GM23338 (cell line): ENCODE measurements around the gene APC. TPM values are rescaled to one million over a fixed set of nuclear protein-coding genes. Genes with fewer than 3 reads are reported as not detected.

Experiments
- ATAC-seq: fragments of 200-7000 bp; cut with Tn5 transposase; 3 replicates; pipeline ENCODE4 v1.9.1; 2020
- DNase-seq: peaks from one replicate; pipeline ENCODE4 v3.0.0-alpha.2; 2015; ENCODE audit warnings: low spot score
- H2AFZ ChIP-seq: fragments of 200-600 bp; sonication (generic); 2 replicates; pipeline ENCODE4 v1.8.0; 2016; ENCODE audit warnings: antibody characterized with exemption, mild to moderate bottlenecking, moderate library complexity
- H3F3A ChIP-seq: fragments of 200-600 bp; sonication (generic); replicated peaks from 2 replicates; pipeline ENCODE4 v1.8.0; 2017; ENCODE audit warnings: antibody characterized with exemption, mixed run types, low read depth
- H3K27ac ChIP-seq: fragments of 200-600 bp; sonication (generic); 2 replicates; pipeline ENCODE4 v1.6.1; 2016; ENCODE audit warnings: low read depth
- H3K27me3 ChIP-seq: fragments of 200-600 bp; sonication (generic); 2 replicates; pipeline ENCODE4 v1.8.0; 2016; ENCODE audit warnings: mild to moderate bottlenecking, mixed run types, moderate library complexity; ENCODE audit not compliant: insufficient read depth
- H3K36me3 ChIP-seq: fragments of 200-600 bp; sonication (generic); 2 replicates; pipeline ENCODE4 v1.8.0; 2016; ENCODE audit warnings: mild to moderate bottlenecking; ENCODE audit not compliant: insufficient read depth
- H3K4me1 ChIP-seq: fragments of 200-600 bp; sonication (generic); 2 replicates; pipeline ENCODE4 v1.8.0; 2016; ENCODE audit warnings: mild to moderate bottlenecking, moderate library complexity; ENCODE audit not compliant: insufficient read depth
- H3K4me2 ChIP-seq: fragments of 200-600 bp; sonication (generic); 2 replicates; pipeline ENCODE4 v1.7.1; 2017; ENCODE audit warnings: mixed run types
- H3K4me3 ChIP-seq: fragments of 200-600 bp; sonication (generic); 2 replicates; pipeline ENCODE4 v1.6.1; 2016; ENCODE audit warnings: mixed run types
- H3K79me2 ChIP-seq: fragments of 200-600 bp; sonication (generic); replicated peaks from 2 replicates; pipeline ENCODE4 v1.8.0; 2017; ENCODE audit warnings: mild to moderate bottlenecking; ENCODE audit not compliant: insufficient read depth
- H3K9me2 ChIP-seq: fragments of 200-600 bp; sonication (generic); 2 replicates; pipeline ENCODE4 v1.8.0; 2017; ENCODE audit not compliant: insufficient read depth
- H4K20me1 ChIP-seq: fragments of 200-600 bp; sonication (generic); replicated peaks from 2 replicates; pipeline ENCODE4 v1.8.0; 2017; ENCODE audit warnings: mild to moderate bottlenecking; ENCODE audit not compliant: insufficient read depth
- H3K27ac Mint-ChIP-seq: 2 replicates; pipeline ENCODE4 v1.8.0; 2020; ENCODE audit warnings: inconsistent platforms, mild to moderate bottlenecking, moderate library complexity, mixed read lengths
- H3K27me3 Mint-ChIP-seq: 3 replicates; pipeline ENCODE4 v1.8.0; 2022; ENCODE audit warnings: low read depth, mild to moderate bottlenecking, moderate library complexity, mixed read lengths, inconsistent platforms; ENCODE audit not compliant: insufficient read depth, poor library complexity
- H3K36me3 Mint-ChIP-seq: 3 replicates; pipeline ENCODE4 v1.8.0; 2021; ENCODE audit warnings: low read depth, mild to moderate bottlenecking, inconsistent platforms, moderate library complexity, mixed read lengths
- H3K4me1 Mint-ChIP-seq: 3 replicates; pipeline ENCODE4 v1.8.0; 2020; ENCODE audit warnings: mild to moderate bottlenecking, inconsistent platforms, mixed read lengths
- H3K4me3 Mint-ChIP-seq: 3 replicates; pipeline ENCODE4 v1.8.0; 2021; ENCODE audit warnings: moderate library complexity, mild to moderate bottlenecking, inconsistent platforms, mixed read lengths
- H3K9me3 Mint-ChIP-seq: 3 replicates; pipeline ENCODE4 v1.8.0; 2020; ENCODE audit warnings: moderate library complexity, mild to moderate bottlenecking, inconsistent platforms, mixed read lengths
- CREB1 ChIP-seq: fragments of 250-450 bp; sonication (Bioruptor Pico); IDR thresholded peaks from 2 replicates; pipeline ENCODE4 v1.5.0; 2020; ENCODE audit warnings: low read depth, mild to moderate bottlenecking, moderate library complexity
- ETS1 ChIP-seq: IDR thresholded peaks from 2 replicates; pipeline ENCODE4 v1.6.1; 2016; ENCODE audit warnings: antibody characterized with exemption
- EZH2 ChIP-seq: fragments of 200-600 bp; sonication (generic); IDR thresholded peaks from one replicate; pipeline ENCODE4 v1.8.0; 2017; ENCODE audit warnings: antibody characterized with exemption, mild to moderate bottlenecking, low read depth; ENCODE audit not compliant: unreplicated experiment
- EZH2phosphoT487 ChIP-seq: fragments of 200-600 bp; sonication (generic); IDR thresholded peaks from one replicate; pipeline ENCODE4 v1.8.1; 2018; ENCODE audit warnings: antibody characterized with exemption; ENCODE audit not compliant: unreplicated experiment
- JUNB ChIP-seq: IDR thresholded peaks from one replicate; pipeline ENCODE4 v1.6.1; 2016; ENCODE audit warnings: antibody characterized with exemption; ENCODE audit not compliant: unreplicated experiment
- NANOG ChIP-seq: IDR thresholded peaks from 2 replicates; pipeline ENCODE4 v1.6.1; 2016; ENCODE audit warnings: antibody characterized with exemption, borderline replicate concordance
- POLR2AphosphoS5 ChIP-seq: IDR thresholded peaks from 2 replicates; pipeline ENCODE4 v1.6.1; 2016; ENCODE audit warnings: antibody characterized with exemption, low read depth
- STAT1 ChIP-seq: IDR thresholded peaks from one replicate; pipeline ENCODE4 v1.6.1; 2016; ENCODE audit warnings: antibody characterized with exemption; ENCODE audit not compliant: unreplicated experiment
- ZNF114 ChIP-seq: fragments of 250-450 bp; sonication (Bioruptor Pico); IDR thresholded peaks from 2 replicates; pipeline ENCODE4 v1.5.0; 2020; ENCODE audit warnings: mild to moderate bottlenecking, moderate library complexity
- ZNF331 ChIP-seq: fragments of 250-450 bp; sonication (Bioruptor Pico); IDR thresholded peaks from 2 replicates; pipeline ENCODE4 v1.5.0; 2020; ENCODE audit warnings: low read depth, mild to moderate bottlenecking, moderate library complexity
- polyA plus RNA-seq: library from polyadenylated mRNA; unstranded; fragments of >200 nt; fragmentation: Nextera tagmentation; extraction: Ambion mirVana; gene quantifications from 2 replicates; pipeline ENCODE4 v1.2.1, GENCODE V29; 2016
- total RNA-seq: library from RNA; depleted of rRNA; stranded (reverse); fragments of >200 nt; shearing (Covaris generic); gene quantifications from 2 replicates; pipeline ENCODE4 v1.2.3, GENCODE V29; 2014
- TF ChIP-seq, protein P1 (sequence below): fragments of 250-450 bp; sonication (Bioruptor Pico); IDR thresholded peaks from 2 replicates; pipeline ENCODE4 v1.5.0; 2020; ENCODE audit warnings: mild to moderate bottlenecking, moderate library complexity
- TF ChIP-seq, protein P2 (sequence below), 2 experiments: fragments of 200-600 bp in 1 of 2; sonication (generic) in 1 of 2; conservative IDR thresholded peaks; 2 replicates each; pipeline versions ENCODE4 v1.5.1 to v1.6.1; 2016 to 2017; ENCODE audit warnings: antibody characterized with exemption in 2 of 2, low read depth in 2 of 2, mild to moderate bottlenecking in 2 of 2, moderate library complexity in 1 of 2
- TF ChIP-seq, protein P3 (sequence below): IDR thresholded peaks from one replicate; pipeline ENCODE4 v1.6.1; 2018; ENCODE audit warnings: antibody characterized with exemption; ENCODE audit not compliant: unreplicated experiment

Gene APC
- total and polyA plus RNA-seq, 2 experiments from 2014 or later, result 42.4 to 62.9 TPM

- DNase-seq (no peak), ATAC-seq (no peak)
- Histone ChIP-seq H3F3A (no peaks in the 10 kb centered on the region), H2AFZ (no peak overlapping the region), H3K27me3 (no peaks in the 10 kb centered on the region), H3K4me3 (no peak overlapping the region), H3K4me1 (peaks cover 22% of the 10 kb centered on the region), H3K4me2 (no peak overlapping the region), H3K36me3 (0 out of 2 replicates have a peak, but pooled peaks cover 10% of the 10 kb centered on the region), H3K79me2 (no peaks in the 10 kb centered on the region), H3K9me2 (no peaks in the 10 kb centered on the region), H3K27ac (0 out of 2 replicates have a peak overlapping the region, but pooled peaks have one; percentile 8), H4K20me1 (no peaks in the 10 kb centered on the region)
- Mint-ChIP-seq H3K36me3 (peaks cover 47% of the 10 kb centered on the region), H3K4me1 (peaks cover 39% of the 10 kb centered on the region), H3K27me3 (no peaks in the 10 kb centered on the region), H3K9me3 (no peaks in the 10 kb centered on the region), H3K4me3 (no peak overlapping the region), H3K27ac (no peak overlapping the region)
- TF ChIP-seq, protein P1, sequence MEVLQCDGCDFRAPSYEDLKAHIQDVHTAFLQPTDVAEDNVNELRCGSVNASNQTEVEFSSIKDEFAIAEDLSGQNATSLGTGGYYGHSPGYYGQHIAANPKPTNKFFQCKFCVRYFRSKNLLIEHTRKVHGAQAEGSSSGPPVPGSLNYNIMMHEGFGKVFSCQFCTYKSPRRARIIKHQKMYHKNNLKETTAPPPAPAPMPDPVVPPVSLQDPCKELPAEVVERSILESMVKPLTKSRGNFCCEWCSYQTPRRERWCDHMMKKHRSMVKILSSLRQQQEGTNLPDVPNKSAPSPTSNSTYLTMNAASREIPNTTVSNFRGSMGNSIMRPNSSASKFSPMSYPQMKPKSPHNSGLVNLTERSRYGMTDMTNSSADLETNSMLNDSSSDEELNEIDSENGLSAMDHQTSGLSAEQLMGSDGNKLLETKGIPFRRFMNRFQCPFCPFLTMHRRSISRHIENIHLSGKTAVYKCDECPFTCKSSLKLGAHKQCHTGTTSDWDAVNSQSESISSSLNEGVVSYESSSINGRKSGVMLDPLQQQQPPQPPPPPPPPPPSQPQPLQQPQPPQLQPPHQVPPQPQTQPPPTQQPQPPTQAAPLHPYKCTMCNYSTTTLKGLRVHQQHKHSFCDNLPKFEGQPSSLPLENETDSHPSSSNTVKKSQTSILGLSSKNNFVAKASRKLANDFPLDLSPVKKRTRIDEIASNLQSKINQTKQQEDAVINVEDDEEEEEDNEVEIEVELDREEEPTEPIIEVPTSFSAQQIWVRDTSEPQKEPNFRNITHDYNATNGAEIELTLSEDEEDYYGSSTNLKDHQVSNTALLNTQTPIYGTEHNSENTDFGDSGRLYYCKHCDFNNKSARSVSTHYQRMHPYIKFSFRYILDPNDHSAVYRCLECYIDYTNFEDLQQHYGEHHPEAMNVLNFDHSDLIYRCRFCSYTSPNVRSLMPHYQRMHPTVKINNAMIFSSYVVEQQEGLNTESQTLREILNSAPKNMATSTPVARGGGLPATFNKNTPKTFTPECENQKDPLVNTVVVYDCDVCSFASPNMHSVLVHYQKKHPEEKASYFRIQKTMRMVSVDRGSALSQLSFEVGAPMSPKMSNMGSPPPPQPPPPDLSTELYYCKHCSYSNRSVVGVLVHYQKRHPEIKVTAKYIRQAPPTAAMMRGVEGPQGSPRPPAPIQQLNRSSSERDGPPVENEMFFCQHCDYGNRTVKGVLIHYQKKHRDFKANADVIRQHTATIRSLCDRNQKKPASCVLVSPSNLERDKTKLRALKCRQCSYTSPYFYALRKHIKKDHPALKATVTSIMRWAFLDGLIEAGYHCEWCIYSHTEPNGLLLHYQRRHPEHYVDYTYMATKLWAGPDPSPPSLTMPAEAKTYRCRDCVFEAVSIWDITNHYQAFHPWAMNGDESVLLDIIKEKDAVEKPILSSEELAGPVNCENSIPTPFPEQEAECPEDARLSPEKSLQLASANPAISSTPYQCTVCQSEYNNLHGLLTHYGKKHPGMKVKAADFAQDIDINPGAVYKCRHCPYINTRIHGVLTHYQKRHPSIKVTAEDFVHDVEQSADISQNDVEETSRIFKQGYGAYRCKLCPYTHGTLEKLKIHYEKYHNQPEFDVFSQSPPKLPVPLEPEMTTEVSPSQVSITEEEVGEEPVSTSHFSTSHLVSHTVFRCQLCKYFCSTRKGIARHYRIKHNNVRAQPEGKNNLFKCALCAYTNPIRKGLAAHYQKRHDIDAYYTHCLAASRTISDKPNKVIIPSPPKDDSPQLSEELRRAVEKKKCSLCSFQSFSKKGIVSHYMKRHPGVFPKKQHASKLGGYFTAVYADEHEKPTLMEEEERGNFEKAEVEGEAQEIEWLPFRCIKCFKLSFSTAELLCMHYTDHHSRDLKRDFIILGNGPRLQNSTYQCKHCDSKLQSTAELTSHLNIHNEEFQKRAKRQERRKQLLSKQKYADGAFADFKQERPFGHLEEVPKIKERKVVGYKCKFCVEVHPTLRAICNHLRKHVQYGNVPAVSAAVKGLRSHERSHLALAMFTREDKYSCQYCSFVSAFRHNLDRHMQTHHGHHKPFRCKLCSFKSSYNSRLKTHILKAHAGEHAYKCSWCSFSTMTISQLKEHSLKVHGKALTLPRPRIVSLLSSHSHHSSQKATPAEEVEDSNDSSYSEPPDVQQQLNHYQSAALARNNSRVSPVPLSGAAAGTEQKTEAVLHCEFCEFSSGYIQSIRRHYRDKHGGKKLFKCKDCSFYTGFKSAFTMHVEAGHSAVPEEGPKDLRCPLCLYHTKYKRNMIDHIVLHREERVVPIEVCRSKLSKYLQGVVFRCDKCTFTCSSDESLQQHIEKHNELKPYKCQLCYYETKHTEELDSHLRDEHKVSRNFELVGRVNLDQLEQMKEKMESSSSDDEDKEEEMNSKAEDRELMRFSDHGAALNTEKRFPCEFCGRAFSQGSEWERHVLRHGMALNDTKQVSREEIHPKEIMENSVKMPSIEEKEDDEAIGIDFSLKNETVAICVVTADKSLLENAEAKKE, result no peak
- TF ChIP-seq CREB1 (no peak), POLR2AphosphoS5 (no peak), ZNF331 (CRISPR knock-in tag) (no peak), EZH2 (no peak), JUNB (no peak), EZH2phosphoT487 (no peak), ETS1 (no peak), STAT1 (no peak), NANOG (no peak), ZNF114 (CRISPR knock-in tag) (no peak)
- TF ChIP-seq, protein P2, sequence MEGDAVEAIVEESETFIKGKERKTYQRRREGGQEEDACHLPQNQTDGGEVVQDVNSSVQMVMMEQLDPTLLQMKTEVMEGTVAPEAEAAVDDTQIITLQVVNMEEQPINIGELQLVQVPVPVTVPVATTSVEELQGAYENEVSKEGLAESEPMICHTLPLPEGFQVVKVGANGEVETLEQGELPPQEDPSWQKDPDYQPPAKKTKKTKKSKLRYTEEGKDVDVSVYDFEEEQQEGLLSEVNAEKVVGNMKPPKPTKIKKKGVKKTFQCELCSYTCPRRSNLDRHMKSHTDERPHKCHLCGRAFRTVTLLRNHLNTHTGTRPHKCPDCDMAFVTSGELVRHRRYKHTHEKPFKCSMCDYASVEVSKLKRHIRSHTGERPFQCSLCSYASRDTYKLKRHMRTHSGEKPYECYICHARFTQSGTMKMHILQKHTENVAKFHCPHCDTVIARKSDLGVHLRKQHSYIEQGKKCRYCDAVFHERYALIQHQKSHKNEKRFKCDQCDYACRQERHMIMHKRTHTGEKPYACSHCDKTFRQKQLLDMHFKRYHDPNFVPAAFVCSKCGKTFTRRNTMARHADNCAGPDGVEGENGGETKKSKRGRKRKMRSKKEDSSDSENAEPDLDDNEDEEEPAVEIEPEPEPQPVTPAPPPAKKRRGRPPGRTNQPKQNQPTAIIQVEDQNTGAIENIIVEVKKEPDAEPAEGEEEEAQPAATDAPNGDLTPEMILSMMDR (conservative IDR thresholded peaks at IDR 0.05; ENCODE audit: low read depth in 2 of 2), result no peak
- TF ChIP-seq, protein P3, sequence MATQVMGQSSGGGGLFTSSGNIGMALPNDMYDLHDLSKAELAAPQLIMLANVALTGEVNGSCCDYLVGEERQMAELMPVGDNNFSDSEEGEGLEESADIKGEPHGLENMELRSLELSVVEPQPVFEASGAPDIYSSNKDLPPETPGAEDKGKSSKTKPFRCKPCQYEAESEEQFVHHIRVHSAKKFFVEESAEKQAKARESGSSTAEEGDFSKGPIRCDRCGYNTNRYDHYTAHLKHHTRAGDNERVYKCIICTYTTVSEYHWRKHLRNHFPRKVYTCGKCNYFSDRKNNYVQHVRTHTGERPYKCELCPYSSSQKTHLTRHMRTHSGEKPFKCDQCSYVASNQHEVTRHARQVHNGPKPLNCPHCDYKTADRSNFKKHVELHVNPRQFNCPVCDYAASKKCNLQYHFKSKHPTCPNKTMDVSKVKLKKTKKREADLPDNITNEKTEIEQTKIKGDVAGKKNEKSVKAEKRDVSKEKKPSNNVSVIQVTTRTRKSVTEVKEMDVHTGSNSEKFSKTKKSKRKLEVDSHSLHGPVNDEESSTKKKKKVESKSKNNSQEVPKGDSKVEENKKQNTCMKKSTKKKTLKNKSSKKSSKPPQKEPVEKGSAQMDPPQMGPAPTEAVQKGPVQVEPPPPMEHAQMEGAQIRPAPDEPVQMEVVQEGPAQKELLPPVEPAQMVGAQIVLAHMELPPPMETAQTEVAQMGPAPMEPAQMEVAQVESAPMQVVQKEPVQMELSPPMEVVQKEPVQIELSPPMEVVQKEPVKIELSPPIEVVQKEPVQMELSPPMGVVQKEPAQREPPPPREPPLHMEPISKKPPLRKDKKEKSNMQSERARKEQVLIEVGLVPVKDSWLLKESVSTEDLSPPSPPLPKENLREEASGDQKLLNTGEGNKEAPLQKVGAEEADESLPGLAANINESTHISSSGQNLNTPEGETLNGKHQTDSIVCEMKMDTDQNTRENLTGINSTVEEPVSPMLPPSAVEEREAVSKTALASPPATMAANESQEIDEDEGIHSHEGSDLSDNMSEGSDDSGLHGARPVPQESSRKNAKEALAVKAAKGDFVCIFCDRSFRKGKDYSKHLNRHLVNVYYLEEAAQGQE, result no peak
Measured at GRCh38 chr5:112824197-112824596, 86.5 kb downstream of the APC start.
